ENCODE measurements around the gene U2SURP. TPM values are rescaled to one million over a fixed set of nuclear protein-coding genes. Genes with fewer than 3 reads are reported as not detected.

The U2SURP gene
- total RNA-seq, 2 donors from 2014 or later, result 139 to 160 TPM

DNA sequence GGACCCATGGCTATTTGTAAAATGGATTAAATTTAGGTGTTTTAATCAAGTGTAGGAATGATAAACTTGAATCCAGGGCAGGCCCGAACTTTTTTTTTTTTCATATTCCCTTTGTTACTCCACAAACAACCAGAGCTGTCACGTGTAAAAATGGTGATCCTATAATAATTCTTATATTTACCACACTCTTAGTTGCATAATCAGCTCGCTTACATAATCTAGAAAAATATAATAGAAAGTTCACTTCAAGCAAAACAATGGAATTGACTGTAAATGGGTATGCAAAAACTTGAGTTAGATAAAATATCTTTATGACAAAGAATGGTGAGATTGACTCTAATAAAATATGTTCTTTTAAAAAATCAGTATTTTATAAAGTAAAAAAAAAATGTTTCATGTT, 35.8 kb upstream of the U2SURP start:
- H3K4me3 Mint-ChIP-seq, result no peak overlapping the region

DNA sequence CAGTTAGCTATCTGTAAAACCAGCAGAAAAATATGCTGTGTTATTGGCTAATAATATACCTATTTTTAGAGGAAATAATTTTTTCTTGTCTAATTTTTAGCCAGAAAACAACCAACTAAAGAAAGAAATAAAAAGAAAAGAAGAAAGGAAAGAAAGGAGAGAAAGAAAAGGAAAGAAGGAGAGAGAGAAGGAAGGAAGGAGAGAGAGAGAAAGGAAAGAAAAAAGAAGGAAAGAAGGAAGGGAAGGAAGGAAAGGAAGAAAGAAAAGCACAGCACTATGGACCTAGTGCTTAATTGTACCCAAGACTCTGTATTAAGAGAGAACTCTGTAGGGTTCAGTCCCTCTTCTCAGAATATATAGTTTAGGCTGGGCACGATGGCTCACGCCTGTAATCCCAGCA, 34.6 kb upstream of the U2SURP start:
- no peak for DNase-seq
- Histone ChIP-seq H3K27ac (ENCODE audit: low read depth, low read length) (no peak overlapping the region), H3K27me3 (ENCODE audit: control insufficient read depth, insufficient read depth, low read length, poor library complexity, severe bottlenecking) (peaks cover 22% of the 10 kb centered on the region), H3K36me3 (ENCODE audit: control insufficient read depth, insufficient read depth, low read length) (no peaks in the 10 kb centered on the region), H3K9me3 (ENCODE audit: control insufficient read depth, low read length) (no peaks in the 10 kb centered on the region), H3K9ac (ENCODE audit: extremely low read depth, low read length, poor library complexity, severe bottlenecking) (no peak overlapping the region), H3K4me3 (ENCODE audit: low read length) (no peak overlapping the region), H3K4me1 (ENCODE audit: control insufficient read depth, insufficient read depth, low read length) (peaks cover 10% of the 10 kb centered on the region)
- peaks cover 13% of the 10 kb centered on the region for H3K4me1 Mint-ChIP-seq
- H3K9me3 Mint-ChIP-seq, result peaks cover 7% of the 10 kb centered on the region
- H3K27ac Mint-ChIP-seq, result no peak overlapping the region
- peaks cover 5% of the 10 kb centered on the region for H3K36me3 Mint-ChIP-seq (ENCODE audit: low read depth)
- H3K4me3 Mint-ChIP-seq, result no peak overlapping the region
- 93% methylated on average over 2 of the region's 2 CpGs; no CpG with 5 or more reads in 1 of the 2 experiments for WGBS, 2 experiments (ENCODE audit: insufficient coverage in 1 of 2, insufficient read length in 1 of 2)
- TF ChIP-seq, protein P1, sequence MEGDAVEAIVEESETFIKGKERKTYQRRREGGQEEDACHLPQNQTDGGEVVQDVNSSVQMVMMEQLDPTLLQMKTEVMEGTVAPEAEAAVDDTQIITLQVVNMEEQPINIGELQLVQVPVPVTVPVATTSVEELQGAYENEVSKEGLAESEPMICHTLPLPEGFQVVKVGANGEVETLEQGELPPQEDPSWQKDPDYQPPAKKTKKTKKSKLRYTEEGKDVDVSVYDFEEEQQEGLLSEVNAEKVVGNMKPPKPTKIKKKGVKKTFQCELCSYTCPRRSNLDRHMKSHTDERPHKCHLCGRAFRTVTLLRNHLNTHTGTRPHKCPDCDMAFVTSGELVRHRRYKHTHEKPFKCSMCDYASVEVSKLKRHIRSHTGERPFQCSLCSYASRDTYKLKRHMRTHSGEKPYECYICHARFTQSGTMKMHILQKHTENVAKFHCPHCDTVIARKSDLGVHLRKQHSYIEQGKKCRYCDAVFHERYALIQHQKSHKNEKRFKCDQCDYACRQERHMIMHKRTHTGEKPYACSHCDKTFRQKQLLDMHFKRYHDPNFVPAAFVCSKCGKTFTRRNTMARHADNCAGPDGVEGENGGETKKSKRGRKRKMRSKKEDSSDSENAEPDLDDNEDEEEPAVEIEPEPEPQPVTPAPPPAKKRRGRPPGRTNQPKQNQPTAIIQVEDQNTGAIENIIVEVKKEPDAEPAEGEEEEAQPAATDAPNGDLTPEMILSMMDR (conservative IDR thresholded peaks at IDR 0.05), result no peak
- peaks cover 38% of the 10 kb centered on the region for H3K27me3 Mint-ChIP-seq (ENCODE audit: insufficient read depth)

More for the DNA sequence above, 35.8 kb upstream of the U2SURP start:
- no peaks in the 10 kb centered on the region for H3K36me3 ChIP-seq (ENCODE audit: control insufficient read depth, insufficient read depth, low read length)
- Mint-ChIP-seq H3K9me3 (peaks cover 7% of the 10 kb centered on the region), H3K27me3 (ENCODE audit: insufficient read depth) (peaks cover 49% of the 10 kb centered on the region), H3K36me3 (ENCODE audit: low read depth) (peaks cover 5% of the 10 kb centered on the region), H3K27ac (no peak overlapping the region), H3K4me1 (peaks cover 15% of the 10 kb centered on the region)
- WGBS, 2 experiments (ENCODE audit: insufficient coverage in 1 of 2, insufficient read length in 1 of 2), result 90% methylated on average over 3 of the region's 3 CpGs; no CpG with 5 or more reads in 1 of the 2 experiments
- peaks cover 10% of the 10 kb centered on the region for H3K4me1 ChIP-seq (ENCODE audit: control insufficient read depth, insufficient read depth, low read length)
- H3K4me3 ChIP-seq (ENCODE audit: low read length), result no peak overlapping the region
- peaks cover 22% of the 10 kb centered on the region for H3K27me3 ChIP-seq (ENCODE audit: control insufficient read depth, insufficient read depth, low read length, poor library complexity, severe bottlenecking)
- no peaks in the 10 kb centered on the region for H3K9me3 ChIP-seq (ENCODE audit: control insufficient read depth, low read length)
- TF ChIP-seq, protein P1 (conservative IDR thresholded peaks at IDR 0.05), result no peak
- H3K27ac ChIP-seq (ENCODE audit: low read depth, low read length), result no peak overlapping the region
- no peak overlapping the region for H3K9ac ChIP-seq (ENCODE audit: extremely low read depth, low read length, poor library complexity, severe bottlenecking)
- no peak for DNase-seq

DNA sequence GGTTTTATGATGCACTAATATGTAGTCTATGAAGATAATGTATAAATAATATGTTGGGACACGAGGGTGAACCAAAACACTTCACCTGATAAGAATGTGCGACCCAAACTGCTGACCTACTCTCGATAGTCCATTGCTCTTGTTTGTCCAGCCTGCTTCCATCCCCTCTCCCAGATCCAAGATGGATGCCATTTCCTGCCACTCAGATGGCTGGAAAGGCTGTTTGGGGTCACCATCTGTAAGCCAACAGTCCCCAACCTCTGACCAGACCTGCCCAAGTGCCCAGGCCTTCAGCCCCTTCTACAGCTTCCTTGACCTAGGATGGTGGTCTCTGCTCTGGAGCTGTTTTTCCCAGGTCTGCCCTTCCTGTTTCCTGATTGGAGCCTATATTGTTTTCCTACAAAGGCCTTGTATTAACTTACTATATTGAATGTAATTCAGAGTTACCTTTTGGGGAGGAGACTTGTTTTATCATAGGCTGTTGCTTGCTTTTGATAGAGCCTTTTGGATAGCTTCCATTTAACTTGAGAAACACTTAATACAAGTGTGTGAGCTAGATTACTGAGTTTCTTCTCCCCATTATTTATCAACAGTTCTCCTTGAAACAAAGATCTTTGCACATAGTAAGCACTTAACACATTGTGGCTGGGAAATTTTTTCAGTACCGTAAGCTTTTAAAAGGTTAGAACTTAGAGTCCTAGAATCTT, 32.9 kb upstream of the U2SURP start:
- no peak overlapping the region for H3K27ac ChIP-seq (ENCODE audit: low read depth, low read length)
- TF ChIP-seq, protein P1 (conservative IDR thresholded peaks at IDR 0.05), result no peak
- H3K4me1 Mint-ChIP-seq, result peaks cover 23% of the 10 kb centered on the region
- no peak overlapping the region for H3K27ac Mint-ChIP-seq
- H3K36me3 Mint-ChIP-seq (ENCODE audit: low read depth), result no peaks in the 10 kb centered on the region
- H3K4me1 ChIP-seq (ENCODE audit: control insufficient read depth, insufficient read depth, low read length), result peaks cover 10% of the 10 kb centered on the region
- H3K36me3 ChIP-seq (ENCODE audit: control insufficient read depth, insufficient read depth, low read length), result no peaks in the 10 kb centered on the region
- DNase-seq, result no peak
- WGBS, 2 experiments (ENCODE audit: insufficient coverage in 1 of 2, insufficient read length in 1 of 2), result 94% methylated on average over 4 of the region's 4 CpGs; no CpG with 5 or more reads in 1 of the 2 experiments
- no peaks in the 10 kb centered on the region for H3K9me3 Mint-ChIP-seq
- peaks cover 13% of the 10 kb centered on the region for H3K27me3 ChIP-seq (ENCODE audit: control insufficient read depth, insufficient read depth, low read length, poor library complexity, severe bottlenecking)
- H3K9me3 ChIP-seq (ENCODE audit: control insufficient read depth, low read length), result no peaks in the 10 kb centered on the region
- H3K9ac ChIP-seq (ENCODE audit: extremely low read depth, low read length, poor library complexity, severe bottlenecking), result no peak overlapping the region
- no peak overlapping the region for H3K4me3 ChIP-seq (ENCODE audit: low read length)
- peaks cover 26% of the 10 kb centered on the region for H3K27me3 Mint-ChIP-seq (ENCODE audit: insufficient read depth)
- no peak overlapping the region for H3K4me3 Mint-ChIP-seq

Data from endodermal cell (in vitro differentiated cells).